NCI-H2227 (cell line): Measurements from ENCODE around the gene DBNDD1.
"Not testable (repeated sequence)": the region's sequence is repeated elsewhere in the genome, so short reads cannot be mapped to it uniquely, and the experiment has no call there.

ENCODE experiments used
- DNase-seq: peaks from one replicate; lab custom pipeline; 2025; ENCODE audit not compliant: unreplicated experiment; lab: John Stamatoyannopoulos, UW

Gene DBNDD1

DNA sequence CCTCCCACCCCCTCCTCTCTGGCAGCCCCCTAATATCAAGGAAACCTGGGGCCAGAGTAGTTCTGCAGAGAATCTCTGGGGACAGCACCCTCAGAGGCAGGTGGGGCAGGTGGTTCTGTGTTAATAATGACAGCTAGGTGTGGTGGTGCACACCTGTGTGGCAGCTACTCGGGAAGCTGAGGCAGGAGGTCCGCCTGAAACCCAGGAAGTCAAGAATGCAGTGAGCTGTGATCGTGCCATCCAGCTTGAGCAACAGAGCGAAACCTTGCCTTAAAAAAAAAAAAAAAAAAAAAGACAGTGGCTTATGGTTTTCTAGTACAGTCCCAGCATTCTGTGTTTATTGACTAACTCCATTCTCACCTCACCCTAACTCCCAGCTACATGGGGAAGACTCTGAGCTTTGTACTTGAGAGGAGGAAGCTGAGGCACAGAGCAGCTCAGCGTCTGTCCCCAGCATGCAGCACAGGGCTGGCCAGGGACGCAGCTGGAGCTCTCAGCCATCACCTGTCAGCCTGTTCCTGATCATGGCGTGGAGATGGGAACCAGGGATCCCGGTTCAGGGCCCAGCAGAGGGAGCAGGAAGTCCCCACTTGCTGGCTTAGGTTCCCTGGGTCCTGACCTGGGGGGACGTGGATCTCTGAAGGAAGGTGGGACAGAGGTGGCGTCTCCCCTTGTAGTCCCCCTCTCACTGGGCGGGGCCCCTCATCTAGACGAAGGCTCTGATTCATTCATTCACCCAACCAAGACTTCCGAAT, 6.1 kb downstream of the DBNDD1 start:
- DNase-seq = no peak

- DNase-seq = no peak
Observed at GRCh38 chr16:90011908-90012501, 7.3 kb downstream of the DBNDD1 start.

GRCh38 chr16:90011508-90011819, 7.8 kb downstream of the DBNDD1 start:
- DNase-seq = no peak

DNA sequence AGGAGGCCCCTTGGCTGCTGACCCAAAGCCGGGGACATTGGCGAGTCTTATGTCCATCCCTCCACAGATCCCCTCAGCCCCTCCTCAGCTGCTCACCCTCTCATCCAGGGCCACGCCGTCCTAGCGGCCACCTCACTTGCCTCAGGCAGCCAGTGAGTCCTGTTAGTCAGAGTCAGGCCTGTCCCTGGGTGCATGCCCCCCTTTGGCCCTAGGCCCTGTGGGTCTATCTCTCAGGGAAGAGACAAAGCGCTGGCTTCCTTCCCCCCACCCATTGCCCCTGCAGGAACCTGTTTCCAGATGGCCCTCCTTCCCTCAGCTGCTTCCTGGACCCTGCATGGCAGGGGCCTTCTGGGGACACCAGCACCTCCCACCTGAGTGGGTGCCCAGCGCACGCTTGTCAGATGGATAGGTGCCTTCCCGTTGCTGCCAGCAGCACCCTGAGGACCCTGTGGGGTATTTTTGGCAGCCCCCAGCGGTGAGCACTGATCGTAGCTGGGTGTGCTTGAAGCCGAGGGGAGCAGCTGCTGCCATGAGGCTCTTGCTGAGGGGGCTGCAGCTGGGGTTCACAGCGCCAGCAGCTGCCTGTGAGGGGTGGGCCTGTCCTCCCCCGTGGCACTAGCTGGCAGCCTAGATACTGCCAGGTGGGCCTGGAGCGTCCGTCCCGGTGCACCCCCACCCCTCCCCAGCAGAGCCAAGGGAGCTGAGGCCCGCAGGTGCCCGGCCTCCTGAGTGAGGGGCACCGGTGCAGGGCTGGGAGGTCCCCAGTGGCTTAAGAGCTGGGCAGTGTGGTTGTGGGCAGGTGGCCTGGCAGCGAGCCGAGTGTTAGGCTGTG, 8.4 kb downstream of the DBNDD1 start:
- DNase-seq = no peak

GRCh38 chr16:90009172-90009899, 9.9 kb downstream of the DBNDD1 start:
- no peak for DNase-seq

GRCh38 chr16:90008708-90009145, 10.5 kb downstream of the DBNDD1 start:
- DNase-seq = no peak

DNA sequence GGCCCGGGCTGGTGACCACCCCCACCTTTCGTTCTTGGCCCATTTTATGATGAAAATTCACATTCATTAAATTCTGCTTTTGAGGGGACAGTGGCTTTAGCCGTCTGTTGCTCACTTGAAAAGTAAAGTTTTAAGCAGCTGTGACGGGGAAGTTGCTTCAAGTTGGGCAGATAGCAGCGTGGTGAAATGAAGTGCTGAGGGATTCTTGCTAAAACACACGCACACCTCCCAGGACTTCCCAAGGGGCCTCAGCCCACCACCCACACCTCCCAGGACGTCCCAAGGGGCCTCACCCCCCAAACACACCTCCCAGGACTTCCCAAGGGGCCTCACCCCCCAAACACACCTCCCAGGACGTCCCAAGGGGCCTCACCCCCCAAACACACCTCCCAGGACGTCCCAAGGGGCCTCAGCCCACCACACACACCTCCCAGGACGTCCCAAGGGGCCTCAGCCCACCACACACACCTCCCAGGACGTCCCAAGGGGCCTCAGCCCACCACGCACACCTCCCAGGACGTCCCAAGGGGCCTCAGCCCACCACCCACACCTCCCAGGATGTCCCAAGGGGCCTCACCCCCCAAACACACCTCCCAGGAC, 11.5 kb downstream of the DBNDD1 start:
- not testable (repeated sequence) for DNase-seq

DNA sequence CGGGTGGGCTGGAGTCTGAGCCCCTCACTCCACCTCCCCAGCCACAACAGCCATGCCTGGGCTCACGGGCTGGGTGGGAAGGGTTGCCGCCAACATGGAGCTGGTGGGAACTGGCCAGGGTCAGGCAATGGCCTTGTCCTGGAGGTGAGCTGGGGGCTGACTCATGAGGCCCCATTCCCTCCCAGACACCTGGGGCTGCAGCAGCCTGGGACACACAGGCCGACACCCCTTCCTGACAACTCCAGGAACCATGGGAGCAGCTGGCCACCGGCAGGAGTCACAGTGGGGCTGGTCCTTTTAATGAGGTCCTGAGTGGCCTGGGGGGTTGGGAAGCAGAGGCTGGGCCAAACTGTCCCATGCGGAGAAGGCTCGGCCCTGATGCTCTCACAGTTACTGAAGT, 12.2 kb downstream of the DBNDD1 start:
- DNase-seq = no peak

GRCh38 chr16:90005956-90006663, 13.1 kb downstream of the DBNDD1 start:
- no peak for DNase-seq

GRCh38 chr16:90004577-90004976, 14.7 kb downstream of the DBNDD1 start:
- DNase-seq = no peak

DNA sequence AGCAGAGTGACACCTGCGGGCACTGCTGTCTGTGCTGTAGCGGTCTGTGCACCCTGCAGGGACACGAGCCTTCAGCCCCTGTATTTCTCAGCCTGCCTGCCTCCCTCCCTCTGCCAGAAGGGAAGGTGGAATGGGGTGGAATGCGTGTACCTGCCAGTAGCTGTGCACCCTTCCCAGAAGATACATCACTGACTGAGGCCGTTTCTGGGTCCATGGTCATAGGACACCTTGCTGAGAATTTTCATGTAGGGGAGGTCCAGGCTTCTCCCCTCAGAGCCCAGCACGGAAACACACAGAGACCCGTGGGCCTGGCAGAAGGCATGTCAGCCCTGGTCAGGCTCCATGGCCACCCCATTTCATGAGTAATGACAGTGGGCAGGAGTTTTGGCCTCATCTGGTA, 16.5 kb downstream of the DBNDD1 start:
- no peak for DNase-seq

GRCh38 chr16:90001761-90002503, 17.3 kb downstream of the DBNDD1 start:
- no peak for DNase-seq

- no peak for DNase-seq
Observed at GRCh38 chr16:90000733-90001427, 18.4 kb downstream of the DBNDD1 start.

- DNase-seq = no peak
Observed at GRCh38 chr16:89999831-90000574, 19.3 kb downstream of the DBNDD1 start.

DNA sequence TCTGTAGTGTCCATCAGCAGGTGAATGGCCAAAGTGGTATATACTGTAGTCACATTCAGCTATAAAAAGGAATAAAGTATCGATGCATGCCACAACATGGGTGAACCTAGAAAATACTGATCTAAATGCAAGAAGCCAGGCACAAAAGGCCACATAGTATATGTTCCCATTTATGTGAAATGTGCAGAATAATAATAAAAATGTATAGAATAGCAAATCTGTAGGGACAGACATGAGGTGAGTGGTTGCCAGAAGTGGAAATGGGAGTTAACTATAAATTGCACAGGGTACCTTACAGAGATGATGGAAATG, 23.1 kb downstream of the DBNDD1 start:
- DNase-seq = no peak

GRCh38 chr16:89995475-89996177, 23.6 kb downstream of the DBNDD1 start:
- DNase-seq = not testable (repeated sequence)

GRCh38 chr16:89994721-89995474, 24.4 kb downstream of the DBNDD1 start:
- DNase-seq = not testable (repeated sequence)
